ENCODE measurements around the gene PIGC. TPM values are rescaled to one million over a fixed set of nuclear protein-coding genes. Genes with fewer than 3 reads are reported as not detected.

PIGC gene
- total RNA-seq, 1 donor = 25.2 TPM

DNA sequence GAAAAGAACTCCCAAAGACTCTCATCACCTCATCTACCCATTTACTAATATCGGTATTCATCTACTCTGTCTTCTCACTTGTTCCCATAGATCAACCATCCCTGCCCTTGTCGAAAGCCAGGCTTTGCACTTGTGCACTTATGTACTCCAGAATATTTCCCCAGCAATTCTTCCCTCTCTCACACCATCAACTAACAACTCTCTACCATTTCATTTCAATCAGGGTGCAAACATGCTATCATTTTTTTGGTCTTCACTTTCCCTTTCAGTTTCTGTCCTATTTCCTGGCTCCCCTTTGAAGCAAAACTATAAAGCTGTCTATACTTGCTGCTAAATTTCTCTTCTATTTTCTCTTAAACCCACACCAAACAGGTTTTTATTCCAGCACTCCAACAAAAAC is 16.7 kb downstream of the PIGC start:
- no peak for TF ChIP-seq CTCF (IDR thresholded peaks at IDR 0.05; ENCODE audit: insufficient read depth, low read length)
- H3K4me3 ChIP-seq (ENCODE audit: low read depth, low read length) = no peak overlapping the region
- no peak for DNase-seq (ENCODE audit: low read depth)

DNA sequence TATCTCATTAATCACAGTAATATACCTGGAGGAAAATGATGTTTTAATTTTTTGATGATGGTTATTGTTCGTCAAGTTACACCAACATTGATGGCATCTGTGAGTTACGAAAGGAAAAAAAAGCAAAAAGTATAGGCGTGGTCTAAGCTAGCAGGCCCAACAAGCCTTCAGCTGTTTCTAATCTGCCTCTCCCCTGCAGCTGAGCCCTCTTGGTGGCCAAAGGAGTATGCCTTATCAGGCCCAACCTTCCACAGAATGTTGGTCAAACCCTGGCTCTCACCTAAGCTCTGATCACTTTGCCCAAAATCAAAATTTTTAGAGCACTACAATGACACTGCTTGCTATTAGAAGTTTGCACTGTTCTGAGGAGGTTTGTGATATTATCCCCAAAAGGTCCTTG is 18.5 kb downstream of the PIGC start:
- no peak overlapping the region for H3K4me3 ChIP-seq (ENCODE audit: low read depth, low read length)
- DNase-seq (ENCODE audit: low read depth) = no peak
- TF ChIP-seq CTCF (IDR thresholded peaks at IDR 0.05; ENCODE audit: insufficient read depth, low read length) = no peak

DNA sequence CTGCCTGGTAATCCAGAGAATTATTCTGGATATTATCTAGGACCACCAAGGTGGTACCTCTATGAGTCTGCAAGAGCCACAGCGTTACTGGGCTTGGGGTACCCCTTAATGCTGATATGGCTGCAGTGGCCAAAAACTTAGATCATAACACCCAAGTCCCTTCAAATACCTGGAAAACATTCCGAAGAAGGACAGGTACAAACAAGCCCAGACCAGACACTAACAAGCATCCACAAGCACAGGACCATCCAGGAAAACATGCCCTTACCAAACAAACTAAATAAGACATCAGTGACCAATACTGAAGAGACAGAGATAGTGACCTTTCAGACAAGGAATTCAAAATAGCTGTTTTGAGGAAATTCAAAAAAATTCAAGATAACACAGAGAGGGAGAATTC is 20.5 kb downstream of the PIGC start:
- H3K4me3 ChIP-seq (ENCODE audit: low read depth, low read length) = no peak overlapping the region
- no peak for DNase-seq (ENCODE audit: low read depth)
- no peak for TF ChIP-seq CTCF (IDR thresholded peaks at IDR 0.05; ENCODE audit: insufficient read depth, low read length)

GRCh38 chr1:172421974-172422604 is 21.8 kb downstream of the PIGC start:
- peak; percentile 32 for DNase-seq (ENCODE audit: low read depth)
- H3K4me3 ChIP-seq (ENCODE audit: low read depth, low read length) = no peak overlapping the region
- TF ChIP-seq CTCF (IDR thresholded peaks at IDR 0.05; ENCODE audit: insufficient read depth, low read length) = no peak

DNA sequence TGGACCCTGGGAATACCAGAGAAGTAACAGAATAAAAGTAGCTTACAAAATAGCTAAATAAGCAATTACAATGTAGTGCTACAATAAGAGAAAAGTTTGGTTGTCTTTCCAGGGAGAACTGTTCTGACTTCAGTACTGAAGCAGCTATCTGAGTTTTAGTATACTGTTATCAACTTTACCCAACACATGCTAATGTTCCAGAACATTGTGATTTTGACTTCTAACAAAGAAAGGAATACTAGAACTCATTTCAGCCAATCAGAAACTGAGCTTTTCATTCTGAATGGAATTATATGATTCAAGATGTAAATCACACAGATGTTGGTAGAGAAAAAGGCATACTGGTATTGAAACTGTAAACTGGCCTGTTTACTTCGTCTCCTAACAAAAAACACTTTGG is 23.5 kb downstream of the PIGC start, which contains the start of gene C1orf105:
TSS of gene C1orf105 (plus strand) at position 301 of the 400 bp plus-strand sequence. CDS start 201 bp downstream, outside the sequence.
- no peak for TF ChIP-seq CTCF (IDR thresholded peaks at IDR 0.05; ENCODE audit: insufficient read depth, low read length)
- no peak for DNase-seq (ENCODE audit: low read depth)
- no peak within 1 kb of the TSS for H3K4me3 ChIP-seq (ENCODE audit: low read depth, low read length)

GRCh38 chr1:172417557-172417956 is 26.3 kb downstream of the PIGC start:
- H3K4me3 ChIP-seq (ENCODE audit: low read depth, low read length) = no peak overlapping the region
- no peak for DNase-seq (ENCODE audit: low read depth)
- no peak for TF ChIP-seq CTCF (IDR thresholded peaks at IDR 0.05; ENCODE audit: insufficient read depth, low read length)

Measured in fibroblast of the aortic adventitia (primary cell).